Skin of body (tissue), 2 donors: ENCODE measurements around the gene CLIP3. TPM values are rescaled to one million over a fixed set of nuclear protein-coding genes. Genes with fewer than 3 reads are reported as not detected.

Experiments used
- DNase-seq: peaks from one replicate; lab custom pipeline; 2025; lab: John Stamatoyannopoulos, UW
- total RNA-seq: library from RNA; depleted of rRNA; stranded (reverse); fragments of >200 nt; gene quantifications from one replicate; pipeline ENCODE4 v1.2.3, GENCODE V29; 2014

CLIP3 gene
- total RNA-seq, 1 donor from 2014 or later: 4.2 TPM

GRCh38 chr19:36009633-36010379, 22.9 kb downstream of the CLIP3 start:
- no peak for DNase-seq

- DNase-seq: peak; percentile 14
Observed at GRCh38 chr19:36009220-36009619, 23.5 kb downstream of the CLIP3 start.

GRCh38 chr19:36008336-36008978, 24.2 kb downstream of the CLIP3 start, which contains the start of gene SYNE4:
Gene SYNE4, minus strand, starts transcription at chr19:36008813. Its CDS starts 132 bp downstream, at chr19:36008681.
- no peak for DNase-seq

- no peak for DNase-seq
Observed at GRCh38 chr19:36006955-36007354, 25.7 kb downstream of the CLIP3 start.

- DNase-seq: no peak
Observed at GRCh38 chr19:36003284-36003683, 29.4 kb downstream of the CLIP3 start.

- DNase-seq: no peak
Observed at GRCh38 chr19:36001605-36002004, 31.1 kb downstream of the CLIP3 start.

GRCh38 chr19:35996777-35997176, 35.9 kb downstream of the CLIP3 start:
- DNase-seq: no peak

- DNase-seq: peak; percentile 86
Observed at GRCh38 chr19:35995048-35995993, 37.4 kb downstream of the CLIP3 start, which contains the start of gene SDHAF1. Gene SDHAF1, plus strand, starts transcription at chr19:35995188. Its CDS starts 87 bp downstream, at chr19:35995275.

GRCh38 chr19:35993923-35994598, 38.6 kb downstream of the CLIP3 start:
- no peak for DNase-seq

- DNase-seq: no peak
Observed at GRCh38 chr19:35992907-35993765, 39.5 kb downstream of the CLIP3 start.

GRCh38 chr19:35991731-35992450, 40.8 kb downstream of the CLIP3 start:
- DNase-seq: no peak

- DNase-seq: no peak
Observed at GRCh38 chr19:35990771-35991730, 41.6 kb downstream of the CLIP3 start.

- DNase-seq: no peak
Observed at GRCh38 chr19:35990156-35990555, 42.5 kb downstream of the CLIP3 start.

GRCh38 chr19:35988824-35989223, 43.8 kb downstream of the CLIP3 start:
- no peak for DNase-seq

- DNase-seq: no peak
Observed at GRCh38 chr19:35987571-35987896, 45.1 kb downstream of the CLIP3 start.

GRCh38 chr19:35986664-35987570, 45.8 kb downstream of the CLIP3 start:
- DNase-seq: no peak

GRCh38 chr19:35986111-35986510, 46.6 kb downstream of the CLIP3 start:
- DNase-seq: no peak
